Esophagus mucosa (tissue), 1 donor: Measurements from ENCODE around the gene KIF1C. TPM values are rescaled to one million over a fixed set of nuclear protein-coding genes. Genes with fewer than 3 reads are reported as not detected.
"Not testable (repeated sequence)": the region's sequence is repeated elsewhere in the genome, so short reads cannot be mapped to it uniquely, and the experiment has no call there.

Experiments used
- ATAC-seq: fragments of 200-7000 bp; cut with Tn5 transposase; one replicate; pipeline ENCODE4 v1.9.1; 2020
- total RNA-seq: library from RNA; stranded (reverse); gene quantifications from one replicate; pipeline ENCODE4 v1.2.4, GENCODE V29; 2023
- donor health status: DM: yes; HTN: yes; CAD: no.

Gene KIF1C
- total RNA-seq, 1 donor from 2014 or later: 95.4 TPM

DNA sequence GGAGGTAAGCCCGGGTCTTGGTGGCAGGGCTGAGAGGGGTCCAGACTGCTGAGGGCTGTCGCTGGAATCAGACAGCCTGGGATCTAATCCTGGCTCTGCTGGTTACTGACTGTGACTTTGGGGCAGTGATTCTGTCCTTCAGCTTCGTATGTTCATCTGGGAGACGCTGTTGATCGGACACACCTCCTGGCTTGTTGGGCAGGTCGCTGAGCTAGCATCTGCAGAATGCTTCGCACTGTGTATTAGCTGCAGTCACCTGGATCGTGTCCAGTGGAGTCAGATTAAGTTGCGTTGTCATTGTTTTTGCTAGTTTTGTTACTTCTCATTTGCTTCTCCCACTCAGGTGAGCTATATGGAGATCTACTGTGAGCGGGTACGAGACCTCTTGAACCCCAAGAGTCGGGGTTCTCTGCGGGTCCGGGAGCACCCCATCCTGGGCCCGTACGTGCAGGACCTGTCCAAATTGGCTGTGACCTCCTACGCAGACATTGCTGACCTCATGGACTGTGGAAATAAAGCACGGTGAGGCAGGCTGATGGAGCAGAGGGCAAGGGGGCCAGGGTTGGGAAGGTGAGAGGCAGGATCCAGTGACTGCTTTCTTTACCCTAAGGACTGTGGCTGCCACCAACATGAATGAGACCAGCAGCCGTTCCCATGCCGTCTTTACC is 4.5 kb downstream of the KIF1C start:
- no peak for ATAC-seq

DNA sequence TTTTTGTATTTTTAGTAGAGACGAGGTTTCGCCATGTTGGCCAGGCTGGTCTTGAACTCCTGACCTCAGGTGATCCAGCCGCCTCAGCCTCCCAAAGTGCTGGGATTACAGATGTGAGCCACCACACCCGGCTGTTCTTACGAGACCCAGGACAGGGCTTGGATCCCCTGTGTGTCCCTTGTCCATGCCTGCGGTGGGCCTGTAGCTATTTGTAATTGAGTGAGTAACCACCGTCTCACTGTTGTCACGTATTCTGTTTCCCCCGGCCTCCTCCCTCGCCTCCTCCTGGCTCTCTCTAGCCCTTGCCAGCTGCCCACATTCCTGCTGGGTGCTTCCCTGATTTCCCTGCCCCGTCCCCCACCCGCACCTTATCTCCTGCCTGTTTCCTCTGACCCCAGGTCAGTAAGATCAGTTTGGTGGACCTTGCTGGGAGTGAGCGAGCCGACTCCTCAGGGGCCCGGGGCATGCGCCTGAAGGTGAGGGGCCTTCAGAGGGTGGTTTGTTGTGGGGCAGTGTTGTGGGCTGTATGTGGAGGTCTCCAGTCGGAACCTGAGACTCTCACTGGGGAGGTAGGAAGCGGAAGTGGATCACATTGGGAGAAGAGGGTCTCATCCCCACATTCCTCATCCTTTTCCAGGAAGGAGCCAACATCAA is 5.6 kb downstream of the KIF1C start:
- no peak for ATAC-seq

GRCh38 chr17:5011928-5012327 is 14.2 kb downstream of the KIF1C start:
- ATAC-seq: peak; percentile 71

DNA sequence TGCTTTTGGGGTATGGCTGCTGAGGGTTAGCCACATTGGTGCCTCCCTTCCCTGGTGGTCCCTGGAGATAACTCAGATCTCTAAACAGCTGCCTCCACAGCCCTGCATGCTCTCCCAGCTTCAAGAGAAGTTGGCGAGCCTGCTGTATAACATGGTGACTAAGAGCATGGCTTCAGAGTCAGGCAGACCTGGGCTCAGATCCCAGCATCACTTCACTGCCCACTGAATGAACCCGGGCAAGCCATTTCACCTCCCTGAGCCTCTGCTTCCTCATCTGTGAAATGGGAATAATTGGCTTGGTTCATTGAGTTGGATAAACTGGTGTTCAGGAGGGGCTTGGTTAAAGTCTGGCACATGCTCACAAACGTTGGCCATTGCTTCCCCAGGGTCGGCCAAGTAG is 16.6 kb downstream of the KIF1C start:
- ATAC-seq: peak; percentile 7

DNA sequence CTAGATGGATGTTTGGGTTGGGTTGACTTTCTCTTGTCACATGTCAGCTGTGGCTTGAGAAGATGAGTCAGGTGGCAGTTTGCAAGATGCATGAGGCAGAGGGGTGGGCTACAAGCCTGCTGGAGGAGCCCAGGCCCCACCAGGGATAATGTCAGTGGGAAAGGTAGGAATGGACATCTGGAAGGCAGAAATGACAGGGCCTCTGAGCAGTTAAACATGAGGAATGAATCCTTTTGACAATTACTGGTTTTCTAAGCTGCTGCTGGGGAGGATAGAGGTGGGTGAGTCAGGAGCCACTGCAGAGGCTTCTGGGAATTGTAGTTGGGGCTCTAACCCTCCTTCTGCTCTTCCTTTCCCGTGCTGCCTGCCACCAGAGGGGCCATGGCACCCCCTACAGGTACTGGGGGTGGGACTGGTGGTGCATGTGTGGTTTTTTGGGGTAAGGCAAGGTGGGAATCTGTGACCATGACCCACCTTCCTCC is 21.8 kb downstream of the KIF1C start:
- ATAC-seq: no peak

- ATAC-seq: no peak
Measured at GRCh38 chr17:5020502-5021023, 22.8 kb downstream of the KIF1C start.

GRCh38 chr17:5022171-5022711 is 24.5 kb downstream of the KIF1C start:
- ATAC-seq: no peak

- peak; percentile 8 for ATAC-seq
Measured at GRCh38 chr17:5023588-5024147, 25.9 kb downstream of the KIF1C start.

DNA sequence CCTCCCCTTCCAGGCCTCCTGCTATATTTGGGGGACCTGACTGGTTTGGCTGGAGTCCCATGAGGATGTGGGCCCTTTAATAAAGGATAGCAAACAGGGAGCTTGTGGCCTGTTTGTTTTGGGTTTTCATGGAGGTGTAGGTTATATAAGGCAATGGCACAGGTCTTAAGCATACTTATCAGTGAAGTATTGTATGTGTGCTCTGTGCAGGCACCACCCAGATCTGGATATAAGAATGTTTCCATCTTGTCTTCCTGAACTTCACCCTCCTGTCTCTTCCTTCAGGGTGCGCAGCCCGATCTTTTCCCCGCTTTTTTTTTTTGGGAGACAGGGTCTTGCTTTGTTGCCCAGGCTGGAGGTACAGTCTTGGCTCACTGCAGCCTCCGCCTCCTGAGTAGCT is 26.9 kb downstream of the KIF1C start:
- no peak for ATAC-seq

DNA sequence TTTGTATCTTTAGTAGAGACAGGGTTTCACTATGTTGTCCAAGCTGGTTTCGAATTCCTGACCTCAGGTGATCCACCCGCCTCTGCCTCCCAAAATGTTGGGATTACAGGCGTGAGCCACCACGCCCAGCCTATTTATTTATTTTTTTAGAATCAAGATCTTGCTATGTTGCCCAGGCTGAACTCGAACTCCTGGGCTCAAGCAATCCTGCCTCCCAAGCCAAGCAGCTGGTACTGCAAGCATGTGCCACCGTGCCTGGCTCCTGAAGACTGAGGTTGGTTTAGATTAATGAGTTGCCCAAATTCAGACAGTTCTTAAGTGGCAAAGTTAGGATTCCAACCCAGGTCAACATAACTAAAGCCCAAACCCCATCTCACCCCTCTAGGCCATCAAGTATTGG is 29.5 kb downstream of the KIF1C start:
- no peak for ATAC-seq

DNA sequence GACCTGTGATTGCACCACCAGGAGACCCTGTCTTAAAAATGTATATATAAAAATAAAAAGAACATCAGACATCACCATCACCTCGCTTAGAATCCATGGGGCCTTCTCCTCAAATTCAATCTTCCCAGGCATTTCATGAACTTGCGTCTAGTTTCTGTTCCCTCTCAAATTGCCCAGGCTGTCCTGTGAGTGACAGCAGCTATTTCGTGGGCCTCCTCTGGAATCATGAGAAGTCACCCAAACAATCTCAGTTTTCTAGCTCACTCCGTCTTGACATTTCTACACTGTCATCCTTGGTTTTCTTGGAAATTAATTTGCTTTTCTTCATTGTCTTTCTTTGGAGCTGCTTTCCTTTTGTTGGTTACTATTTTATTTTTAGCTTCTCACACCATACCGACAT is 30.2 kb downstream of the KIF1C start:
- no peak for ATAC-seq

DNA sequence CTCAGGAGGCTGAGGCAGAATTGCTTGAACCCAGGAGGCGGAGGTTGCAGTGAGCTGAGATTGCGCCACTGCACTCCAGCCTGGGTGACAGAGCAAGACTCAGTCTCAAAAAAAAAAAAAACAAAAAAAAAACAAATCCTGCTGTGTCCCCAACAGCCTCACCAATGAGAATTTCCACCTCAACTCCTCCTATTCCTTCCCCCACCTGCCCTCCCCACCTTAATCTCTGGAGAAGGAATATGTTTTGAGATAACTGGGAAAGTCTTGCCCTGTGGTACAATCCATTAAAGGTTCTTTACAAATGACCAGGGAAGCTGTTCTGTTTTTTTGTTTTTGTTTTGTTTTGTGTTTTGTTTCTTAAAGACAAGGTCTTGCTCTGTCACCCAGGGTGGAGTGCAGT is 32.4 kb downstream of the KIF1C start:
- not testable (repeated sequence) for ATAC-seq

GRCh38 chr17:5031365-5032082 is 33.8 kb downstream of the KIF1C start:
- ATAC-seq: peak; percentile 65

DNA sequence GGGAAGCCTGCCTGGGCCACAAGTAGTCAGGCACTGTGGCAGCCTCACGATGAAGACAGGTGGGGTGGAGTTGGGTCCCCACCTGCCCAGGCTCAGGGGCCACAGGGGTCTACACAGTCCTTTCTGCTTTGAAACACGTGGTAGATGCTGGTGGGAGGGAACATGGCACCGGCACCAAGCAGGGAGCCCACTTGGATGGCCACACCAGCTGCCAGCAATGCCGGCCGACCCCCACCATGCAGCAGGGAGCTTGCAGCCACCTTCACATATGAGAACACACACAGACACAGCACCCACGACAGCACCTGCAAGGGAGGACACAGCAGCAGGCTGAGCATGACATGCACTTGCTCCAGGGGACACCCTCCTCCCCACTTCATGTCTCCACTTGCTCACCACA is 35.1 kb downstream of the KIF1C start:
- no peak for ATAC-seq

DNA sequence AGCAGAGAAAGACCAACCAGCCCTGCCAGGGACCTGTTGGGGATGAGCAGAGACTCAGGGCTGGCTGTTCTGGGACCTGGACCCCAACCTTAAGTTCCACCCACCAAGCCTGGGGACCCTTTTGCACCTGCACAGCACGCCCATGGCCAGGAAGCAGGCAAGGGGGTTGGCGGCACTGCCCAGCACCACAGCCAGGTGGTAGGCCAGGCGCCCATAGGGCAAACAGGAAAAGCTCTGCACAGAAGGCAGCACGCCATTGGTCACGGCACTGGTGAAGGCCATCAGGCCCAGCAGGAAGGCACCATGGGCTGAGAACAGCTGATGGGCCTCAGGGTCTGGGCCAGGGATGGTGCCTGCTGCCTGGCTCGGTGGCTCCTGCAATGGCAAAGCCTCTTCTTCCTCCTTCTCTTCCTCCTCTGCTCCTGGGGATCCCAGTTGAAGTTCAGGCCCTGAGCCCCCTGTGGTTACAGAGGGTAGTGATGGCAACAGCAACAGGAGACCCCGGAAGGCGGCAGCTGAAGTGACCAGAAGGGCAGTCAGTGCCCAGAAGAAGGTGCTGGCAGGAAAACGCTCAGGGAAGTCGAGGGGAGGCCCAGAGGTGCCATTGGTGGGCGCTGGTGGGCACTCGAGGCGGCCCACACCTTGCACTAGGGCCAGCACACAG is 35.7 kb downstream of the KIF1C start:
- no peak for ATAC-seq

GRCh38 chr17:5034063-5034462 is 36.3 kb downstream of the KIF1C start:
- peak; percentile 16 for ATAC-seq

DNA sequence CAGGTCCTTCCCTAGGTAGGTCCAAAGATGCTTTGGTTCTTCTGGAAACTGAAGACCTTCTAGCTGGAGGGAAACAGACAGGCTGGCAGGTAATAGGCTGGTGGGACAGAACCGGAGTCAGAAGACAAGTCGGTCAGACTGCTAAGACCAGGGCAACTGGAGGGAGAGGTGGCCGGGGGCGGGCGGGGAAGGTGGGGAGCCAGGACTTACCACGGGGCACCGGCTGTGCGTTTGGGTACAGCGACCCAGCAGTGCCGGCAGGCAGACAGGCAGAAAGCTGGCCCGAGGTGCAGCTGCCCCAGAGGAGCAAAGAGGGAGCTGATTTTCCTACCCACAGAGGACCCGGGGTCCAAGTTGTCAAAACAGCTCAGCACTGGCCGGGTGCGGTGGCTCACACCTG is 36.9 kb downstream of the KIF1C start:
- ATAC-seq: no peak

DNA sequence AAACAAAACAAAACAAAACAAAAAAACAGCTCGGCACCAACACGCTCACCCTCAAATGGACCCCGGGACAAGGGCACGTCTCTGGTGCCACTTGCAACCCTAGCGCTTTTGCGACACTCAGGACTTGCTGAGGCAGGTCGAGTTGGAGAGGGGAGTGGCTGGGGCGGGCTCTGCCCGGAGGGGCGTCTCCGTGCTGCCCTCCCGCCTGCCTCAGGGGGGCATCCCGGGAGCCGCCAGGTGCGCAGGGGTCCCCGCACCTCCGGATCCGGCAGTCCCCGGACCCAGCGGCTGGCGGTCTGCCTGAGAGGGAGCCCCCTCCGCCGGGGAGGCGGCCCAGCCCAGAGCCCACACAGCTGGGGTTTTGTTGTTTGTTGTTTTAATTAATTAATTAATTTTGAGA is 37.6 kb downstream of the KIF1C start, which contains the start of gene SLC52A1:
Gene SLC52A1, minus strand, starts transcription at position 112 of the 400 bp plus-strand sequence. CDS start 820 bp downstream, outside the sequence.
- ATAC-seq: peak; percentile 55

DNA sequence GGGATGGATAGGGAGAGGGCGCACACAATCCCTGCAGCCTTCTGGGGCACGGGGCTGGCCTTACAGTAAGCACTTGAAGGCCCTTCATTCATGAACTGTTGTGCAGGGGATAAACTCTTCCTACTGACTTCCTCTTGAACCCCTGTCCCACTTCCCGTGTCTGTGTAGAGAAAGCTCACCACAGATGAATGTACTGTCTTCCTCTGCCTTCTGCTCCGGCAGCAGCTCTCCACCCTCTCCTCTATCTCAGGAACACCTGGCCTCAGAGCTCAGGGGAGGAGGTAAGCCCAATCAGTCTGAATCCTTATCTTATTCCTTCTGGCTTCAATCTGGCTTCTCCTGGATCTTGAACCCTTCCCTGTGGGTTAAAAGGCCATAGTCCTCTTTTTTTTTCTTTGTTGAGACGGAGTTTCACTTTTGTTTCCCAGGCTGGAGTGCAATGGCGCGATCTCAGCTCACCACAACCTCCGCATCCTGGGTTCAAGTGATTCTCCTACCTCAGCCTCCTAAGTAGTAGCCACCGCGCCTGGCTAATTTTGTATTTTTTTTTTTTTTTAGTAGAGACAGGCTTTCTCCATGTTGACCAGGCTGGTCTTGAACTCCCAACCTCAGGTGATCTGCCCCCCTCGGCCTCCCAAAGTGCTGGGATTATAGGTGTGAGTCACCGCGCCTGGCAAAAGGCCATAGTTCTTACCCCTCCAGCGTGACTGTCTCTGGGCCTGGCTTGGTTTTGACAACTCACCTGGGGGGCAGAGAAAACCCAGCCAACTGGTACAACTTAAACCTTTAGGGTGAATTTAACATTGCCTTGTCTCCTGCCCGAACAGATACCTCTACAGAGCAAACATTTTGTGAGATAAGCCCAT is 44.6 kb downstream of the KIF1C start:
- ATAC-seq: peak; percentile 52

DNA sequence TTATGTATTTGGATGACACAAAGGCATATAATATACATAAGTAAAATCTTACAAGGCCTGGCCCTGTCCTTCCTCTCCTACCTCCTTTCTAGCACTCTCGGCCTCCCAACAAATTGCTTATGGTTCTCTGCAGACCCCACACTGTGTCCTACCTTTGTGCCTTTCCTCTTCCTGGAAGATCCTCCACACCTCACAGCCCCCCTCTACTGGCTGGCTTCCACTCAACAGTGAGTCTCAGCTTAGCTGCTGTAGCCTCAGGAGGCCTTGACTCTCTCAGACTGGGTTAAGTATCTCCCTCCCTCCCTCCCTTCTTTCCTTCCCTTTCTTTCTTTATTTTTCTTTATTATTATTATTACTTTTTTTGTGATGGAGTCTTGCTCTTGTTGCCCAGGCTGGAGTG is 45.8 kb downstream of the KIF1C start:
- ATAC-seq: no peak

DNA sequence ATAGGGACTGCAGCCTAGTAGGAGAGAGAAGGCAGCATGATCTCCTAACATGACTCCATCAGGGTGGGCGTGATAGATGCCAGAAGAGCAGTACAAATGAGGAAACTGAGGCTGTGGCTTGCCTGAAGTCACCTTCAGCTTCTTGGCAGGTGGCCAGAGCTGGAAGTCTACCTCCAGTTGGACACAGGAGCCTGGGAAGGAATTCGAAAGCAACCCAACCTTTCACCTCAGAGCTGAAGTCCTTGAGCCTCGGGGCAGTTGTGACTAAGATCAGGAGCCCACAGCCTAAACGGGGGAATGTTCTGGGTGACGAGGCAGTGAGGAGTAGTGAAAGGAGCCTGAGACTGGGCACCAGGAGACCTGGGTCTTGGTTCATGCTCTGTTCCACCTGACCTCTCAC is 46.9 kb downstream of the KIF1C start:
- ATAC-seq: no peak
